GM12872 (cell line): ENCODE measurements around the gene ERG28.

Experiments
- TF ChIP-seq, protein P1 (sequence below): IDR thresholded peaks from 3 replicates; pipeline ENCODE4 v1.5.1; 2011; ENCODE audit warnings: low read depth, mild to moderate bottlenecking, low read length, moderate library complexity; ENCODE audit not compliant: insufficient read depth

The ERG28 gene

DNA sequence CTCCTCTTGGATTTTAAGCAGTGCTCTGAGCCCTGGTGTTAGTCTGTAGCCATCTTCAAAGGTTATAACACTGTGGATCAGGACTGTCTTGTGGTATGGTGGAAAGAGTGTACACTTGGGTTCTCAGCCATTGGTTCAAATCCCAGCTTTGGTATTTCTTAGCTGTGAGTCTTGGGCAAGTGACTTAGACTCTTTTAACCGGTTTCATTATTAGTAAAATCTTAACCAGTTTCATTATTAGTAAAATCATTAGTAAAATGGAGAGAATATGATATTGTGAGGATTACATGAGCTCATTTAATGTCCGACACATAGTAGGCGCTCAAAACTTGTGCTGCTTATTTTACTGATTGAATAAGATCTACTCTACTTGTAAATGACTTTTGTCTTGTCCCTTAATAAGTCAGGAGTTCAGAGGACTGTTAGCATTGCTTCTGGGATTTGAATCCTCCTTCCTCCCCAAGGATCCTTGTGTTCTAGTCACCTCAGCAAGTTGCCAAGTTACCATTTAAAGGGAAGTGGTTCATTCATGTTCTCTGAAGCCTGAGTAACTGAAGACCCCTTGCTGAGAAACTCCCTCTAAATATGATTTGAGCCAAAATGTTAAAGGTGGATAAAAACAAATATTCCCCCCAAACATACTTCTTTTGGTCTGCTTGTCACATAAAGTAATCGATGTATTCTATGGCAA lies 12.8 kb upstream of the ERG28 start:
- TF ChIP-seq, protein P1, sequence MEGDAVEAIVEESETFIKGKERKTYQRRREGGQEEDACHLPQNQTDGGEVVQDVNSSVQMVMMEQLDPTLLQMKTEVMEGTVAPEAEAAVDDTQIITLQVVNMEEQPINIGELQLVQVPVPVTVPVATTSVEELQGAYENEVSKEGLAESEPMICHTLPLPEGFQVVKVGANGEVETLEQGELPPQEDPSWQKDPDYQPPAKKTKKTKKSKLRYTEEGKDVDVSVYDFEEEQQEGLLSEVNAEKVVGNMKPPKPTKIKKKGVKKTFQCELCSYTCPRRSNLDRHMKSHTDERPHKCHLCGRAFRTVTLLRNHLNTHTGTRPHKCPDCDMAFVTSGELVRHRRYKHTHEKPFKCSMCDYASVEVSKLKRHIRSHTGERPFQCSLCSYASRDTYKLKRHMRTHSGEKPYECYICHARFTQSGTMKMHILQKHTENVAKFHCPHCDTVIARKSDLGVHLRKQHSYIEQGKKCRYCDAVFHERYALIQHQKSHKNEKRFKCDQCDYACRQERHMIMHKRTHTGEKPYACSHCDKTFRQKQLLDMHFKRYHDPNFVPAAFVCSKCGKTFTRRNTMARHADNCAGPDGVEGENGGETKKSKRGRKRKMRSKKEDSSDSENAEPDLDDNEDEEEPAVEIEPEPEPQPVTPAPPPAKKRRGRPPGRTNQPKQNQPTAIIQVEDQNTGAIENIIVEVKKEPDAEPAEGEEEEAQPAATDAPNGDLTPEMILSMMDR: no peak

DNA sequence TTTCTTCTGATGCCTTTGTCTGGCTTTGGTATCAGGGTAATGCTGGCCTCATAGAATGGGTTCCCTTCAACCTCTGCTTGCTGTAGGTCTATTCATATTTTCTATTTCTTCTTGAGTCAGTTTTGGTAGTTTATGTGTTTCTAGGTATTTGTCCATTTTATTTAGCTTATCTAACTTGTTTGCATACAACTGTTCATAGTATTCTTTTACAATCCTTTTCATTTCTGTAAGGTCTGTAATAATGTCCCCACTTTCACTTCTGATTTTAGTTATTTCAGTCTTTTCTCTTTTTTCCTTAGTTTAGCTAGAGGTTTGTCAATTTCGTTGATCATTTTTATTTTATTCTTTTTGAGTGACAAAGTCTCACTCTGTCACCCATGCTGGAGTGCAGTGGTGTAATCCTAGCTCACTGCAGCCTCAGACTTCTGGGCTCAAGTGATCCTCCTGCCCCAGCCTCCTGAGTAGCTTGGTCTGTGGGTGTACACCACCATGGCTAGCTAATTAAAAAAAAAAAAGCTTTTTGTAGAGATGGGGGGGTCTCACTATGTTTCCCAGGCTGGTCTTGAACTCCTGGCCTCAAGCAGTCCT lies 12.0 kb upstream of the ERG28 start:
- TF ChIP-seq, protein P1: no peak

DNA sequence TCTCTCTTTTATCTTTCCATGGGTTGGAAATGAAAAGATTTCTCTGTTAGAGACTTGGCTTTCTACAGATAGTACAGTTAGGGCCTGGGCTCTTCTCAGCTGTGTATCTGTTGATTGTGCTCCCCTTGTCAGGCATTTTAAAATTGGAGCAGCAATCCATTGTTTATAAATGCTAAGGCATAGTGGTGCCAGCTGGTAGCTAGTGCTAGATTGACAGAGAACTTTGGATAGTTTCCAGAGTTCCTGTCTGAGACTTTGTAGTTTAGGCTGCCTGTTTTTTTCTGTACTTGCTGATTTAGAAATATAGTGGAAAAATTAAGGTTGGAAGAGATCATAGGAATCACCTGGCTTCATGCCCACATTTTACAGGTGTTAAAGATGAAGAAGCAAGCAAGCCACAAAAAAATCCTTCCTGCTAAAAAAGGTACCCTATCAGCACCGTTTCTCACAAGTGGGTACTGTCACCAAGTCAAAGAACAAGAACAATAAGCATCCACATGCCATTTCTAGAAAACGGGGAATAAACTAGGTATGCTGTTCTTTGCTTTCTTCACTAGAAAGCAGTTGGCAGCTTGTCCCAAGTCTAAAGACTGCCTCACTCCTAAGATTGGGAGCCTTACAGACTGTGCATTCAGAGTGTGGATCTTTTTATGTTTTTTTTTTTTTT lies 6.6 kb upstream of the ERG28 start:
- TF ChIP-seq, protein P1: no peak

DNA sequence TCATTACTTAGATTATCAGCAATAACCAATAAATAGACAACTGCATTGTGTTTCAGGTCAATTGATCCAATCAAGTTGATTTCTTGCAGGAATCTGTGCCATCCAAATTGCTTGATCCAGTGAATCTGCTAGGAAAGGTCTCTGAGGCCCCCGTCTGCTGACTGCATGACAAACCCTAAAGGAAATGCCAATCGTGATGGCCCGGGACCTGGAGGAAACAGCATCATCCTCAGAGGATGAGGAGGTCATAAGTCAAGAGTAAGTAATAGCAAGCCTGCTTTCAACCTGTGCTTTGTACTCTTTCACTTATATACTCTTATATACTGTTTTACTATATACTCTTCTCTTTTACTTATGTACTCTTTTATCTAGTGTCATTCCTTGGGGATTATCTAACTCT lies 2.3 kb upstream of the ERG28 start:
- TF ChIP-seq, protein P1: no peak

DNA sequence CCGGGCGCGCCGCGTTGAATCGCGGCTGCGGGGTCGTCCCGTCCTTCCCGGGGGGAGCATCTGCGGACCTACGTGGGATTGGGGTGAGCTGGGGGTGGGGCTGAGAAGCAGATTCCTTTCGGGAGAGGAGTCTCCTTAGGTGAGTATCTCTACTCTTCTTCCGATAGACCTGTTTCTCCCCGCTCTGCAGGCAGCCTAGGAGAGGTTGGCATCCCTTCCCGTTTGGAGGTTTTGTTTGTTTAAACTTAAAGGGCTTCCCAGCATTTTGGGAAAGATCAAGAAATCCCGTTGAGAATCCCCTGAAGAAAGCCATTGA lies 781 bp upstream of the ERG28 start:
- TF ChIP-seq, protein P1: no peak

DNA sequence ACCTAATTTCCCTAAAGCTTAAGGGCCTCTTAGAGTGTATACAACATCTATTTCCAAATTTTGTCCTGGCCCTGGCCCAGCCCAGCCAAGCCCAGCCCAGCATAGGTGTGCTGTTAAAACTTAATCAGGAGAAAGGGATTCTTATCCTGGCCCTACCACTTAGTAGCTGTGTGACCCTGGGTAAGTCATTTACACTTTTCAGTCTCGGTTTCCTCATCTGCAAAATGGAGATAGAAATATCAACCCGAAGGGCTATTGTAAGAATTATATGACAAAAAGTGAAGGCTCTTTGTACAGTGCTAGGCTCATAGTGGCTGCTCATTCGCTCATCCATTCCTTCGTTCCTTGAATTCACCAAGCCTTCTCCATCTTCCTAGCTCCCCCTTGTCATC lies 442 bp downstream of the ERG28 start:
- TF ChIP-seq, protein P1: no peak

DNA sequence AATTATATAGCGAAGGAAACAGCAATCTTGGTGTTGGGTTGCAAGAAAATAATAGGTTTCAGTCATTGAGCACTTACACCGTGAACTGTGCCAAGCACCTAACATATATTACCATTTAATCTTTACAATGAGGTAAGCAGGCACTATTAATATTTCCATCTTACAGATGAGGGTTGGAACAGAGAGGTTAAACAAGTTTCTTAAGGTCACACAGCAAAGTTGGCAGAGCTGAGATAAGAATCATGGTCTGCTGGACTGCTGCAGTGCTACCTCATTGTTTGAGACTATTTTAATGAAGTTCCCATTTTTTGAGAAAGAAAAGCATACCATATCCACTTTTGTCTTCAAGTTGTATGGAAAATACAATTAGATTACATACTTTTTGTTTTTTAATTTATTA lies 1.7 kb downstream of the ERG28 start:
- TF ChIP-seq, protein P1: no peak
